GM23338 (cell line): ENCODE measurements around the gene LCE1C.

Experiments
- CREB1 ChIP-seq: fragments of 250-450 bp; sonication (Bioruptor Pico); IDR thresholded peaks from 2 replicates; pipeline ENCODE4 v1.5.0; 2020; ENCODE audit warnings: low read depth, mild to moderate bottlenecking, moderate library complexity
- CTCF ChIP-seq, 2 experiments: fragments of 200-600 bp in 1 of 2; sonication (generic) in 1 of 2; conservative IDR thresholded peaks; 2 replicates each; pipeline versions ENCODE4 v1.5.1 to v1.6.1; 2016 to 2017; ENCODE audit warnings: antibody characterized with exemption in 2 of 2, low read depth in 2 of 2, mild to moderate bottlenecking in 2 of 2, moderate library complexity in 1 of 2
- EZH2 ChIP-seq: fragments of 200-600 bp; sonication (generic); IDR thresholded peaks from one replicate; pipeline ENCODE4 v1.8.0; 2017; ENCODE audit warnings: antibody characterized with exemption, mild to moderate bottlenecking, low read depth; ENCODE audit not compliant: unreplicated experiment
- EZH2phosphoT487 ChIP-seq: fragments of 200-600 bp; sonication (generic); IDR thresholded peaks from one replicate; pipeline ENCODE4 v1.8.1; 2018; ENCODE audit warnings: antibody characterized with exemption; ENCODE audit not compliant: unreplicated experiment
- POLR2AphosphoS5 ChIP-seq: IDR thresholded peaks from 2 replicates; pipeline ENCODE4 v1.6.1; 2016; ENCODE audit warnings: antibody characterized with exemption, low read depth
- TF ChIP-seq, protein P1 (sequence below): IDR thresholded peaks from one replicate; pipeline ENCODE4 v1.6.1; 2018; ENCODE audit warnings: antibody characterized with exemption; ENCODE audit not compliant: unreplicated experiment

- TF ChIP-seq CTCF (conservative IDR thresholded peaks at IDR 0.05; ENCODE audit: low read depth in 2 of 2) (no peak), POLR2AphosphoS5 (no peak), EZH2phosphoT487 (no peak), EZH2 (no peak), CREB1 (no peak)
- TF ChIP-seq, protein P1, sequence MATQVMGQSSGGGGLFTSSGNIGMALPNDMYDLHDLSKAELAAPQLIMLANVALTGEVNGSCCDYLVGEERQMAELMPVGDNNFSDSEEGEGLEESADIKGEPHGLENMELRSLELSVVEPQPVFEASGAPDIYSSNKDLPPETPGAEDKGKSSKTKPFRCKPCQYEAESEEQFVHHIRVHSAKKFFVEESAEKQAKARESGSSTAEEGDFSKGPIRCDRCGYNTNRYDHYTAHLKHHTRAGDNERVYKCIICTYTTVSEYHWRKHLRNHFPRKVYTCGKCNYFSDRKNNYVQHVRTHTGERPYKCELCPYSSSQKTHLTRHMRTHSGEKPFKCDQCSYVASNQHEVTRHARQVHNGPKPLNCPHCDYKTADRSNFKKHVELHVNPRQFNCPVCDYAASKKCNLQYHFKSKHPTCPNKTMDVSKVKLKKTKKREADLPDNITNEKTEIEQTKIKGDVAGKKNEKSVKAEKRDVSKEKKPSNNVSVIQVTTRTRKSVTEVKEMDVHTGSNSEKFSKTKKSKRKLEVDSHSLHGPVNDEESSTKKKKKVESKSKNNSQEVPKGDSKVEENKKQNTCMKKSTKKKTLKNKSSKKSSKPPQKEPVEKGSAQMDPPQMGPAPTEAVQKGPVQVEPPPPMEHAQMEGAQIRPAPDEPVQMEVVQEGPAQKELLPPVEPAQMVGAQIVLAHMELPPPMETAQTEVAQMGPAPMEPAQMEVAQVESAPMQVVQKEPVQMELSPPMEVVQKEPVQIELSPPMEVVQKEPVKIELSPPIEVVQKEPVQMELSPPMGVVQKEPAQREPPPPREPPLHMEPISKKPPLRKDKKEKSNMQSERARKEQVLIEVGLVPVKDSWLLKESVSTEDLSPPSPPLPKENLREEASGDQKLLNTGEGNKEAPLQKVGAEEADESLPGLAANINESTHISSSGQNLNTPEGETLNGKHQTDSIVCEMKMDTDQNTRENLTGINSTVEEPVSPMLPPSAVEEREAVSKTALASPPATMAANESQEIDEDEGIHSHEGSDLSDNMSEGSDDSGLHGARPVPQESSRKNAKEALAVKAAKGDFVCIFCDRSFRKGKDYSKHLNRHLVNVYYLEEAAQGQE = no peak
Observed at GRCh38 chr1:152783095-152783494, 23.4 kb downstream of the LCE1C start.
